ENCODE data around the gene TMEM175.

Gene TMEM175

DNA sequence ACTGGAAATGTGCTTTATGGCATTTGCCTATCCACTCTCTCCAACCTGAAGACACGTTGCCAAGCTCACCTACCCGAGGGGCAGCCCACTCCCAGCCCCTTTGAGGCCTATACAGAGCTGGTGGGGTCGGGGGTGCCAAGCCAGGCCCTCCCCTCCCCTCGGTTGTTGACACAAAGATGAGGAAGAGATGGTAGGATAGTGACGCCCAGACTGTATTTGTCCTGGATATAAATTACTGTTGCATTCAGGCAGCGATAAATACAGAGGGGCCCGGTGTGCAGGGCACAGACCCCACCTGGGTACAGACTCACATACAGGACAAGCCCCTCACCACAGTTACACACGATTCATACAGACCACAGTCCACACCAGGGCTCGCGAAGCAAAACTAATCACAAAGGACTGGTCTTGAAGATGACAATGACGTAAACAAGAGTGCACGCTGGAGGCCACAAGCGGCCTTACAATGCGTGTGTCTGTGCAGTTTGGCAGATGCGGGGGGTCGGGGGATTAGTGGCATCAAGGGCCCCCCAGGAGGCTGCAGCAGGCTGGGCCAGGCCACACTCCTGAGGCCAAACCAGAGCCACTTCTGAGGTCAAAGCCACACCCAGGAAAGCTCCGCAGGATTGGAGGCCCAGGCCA lies 26.6 kb downstream of the TMEM175 start:
- no peak for DNase-seq (ENCODE audit: low spot score)

DNA sequence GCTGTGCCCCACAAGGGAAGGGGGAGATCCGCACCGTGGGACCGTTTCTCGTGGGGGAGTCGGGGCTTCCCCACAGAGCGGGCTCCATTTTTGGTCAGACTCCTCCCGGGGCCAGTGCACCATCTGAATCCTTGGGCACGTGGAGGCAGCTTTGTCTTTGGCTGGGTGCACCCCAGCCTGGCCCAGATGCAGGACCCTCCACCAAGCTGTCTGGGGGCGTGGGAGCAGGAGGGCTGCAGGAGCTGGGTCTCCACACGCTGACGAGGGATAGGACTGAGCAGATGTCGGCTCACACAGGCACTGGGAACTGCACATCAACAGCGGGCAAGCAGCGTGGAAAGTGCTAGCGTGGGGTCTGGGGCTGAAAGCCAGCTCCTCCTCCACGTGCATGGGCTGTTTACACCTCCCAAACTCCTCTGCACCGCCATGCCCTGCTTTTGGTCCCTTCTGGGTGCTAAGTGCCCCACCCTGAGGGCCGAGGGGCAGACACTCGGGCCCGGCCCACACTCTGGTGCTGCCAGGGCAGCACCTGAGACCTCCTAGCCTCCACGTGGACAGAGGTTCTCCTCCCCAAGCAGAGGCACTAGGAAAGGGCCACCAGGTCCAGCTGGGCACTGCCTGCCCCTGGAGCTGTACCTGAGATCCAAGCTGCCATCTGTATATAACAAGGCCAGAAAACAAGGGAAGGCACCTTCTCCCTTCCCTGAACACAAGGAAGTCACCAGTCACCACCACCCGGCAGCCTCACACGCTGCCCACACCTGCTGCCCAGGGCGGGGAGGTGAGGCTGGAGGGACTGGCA lies 27.3 kb downstream of the TMEM175 start:
- no peak for DNase-seq (ENCODE audit: low spot score)

- DNase-seq (ENCODE audit: low spot score): no peak
These were observed 27.9 kb downstream of the TMEM175 start for GRCh38 chr4:960140-960635.

- DNase-seq (ENCODE audit: low spot score): no peak
These were observed 28.5 kb downstream of the TMEM175 start for GRCh38 chr4:960636-961350.

GRCh38 chr4:961351-962230 lies 29.3 kb downstream of the TMEM175 start:
- DNase-seq (ENCODE audit: low spot score): no peak

DNA sequence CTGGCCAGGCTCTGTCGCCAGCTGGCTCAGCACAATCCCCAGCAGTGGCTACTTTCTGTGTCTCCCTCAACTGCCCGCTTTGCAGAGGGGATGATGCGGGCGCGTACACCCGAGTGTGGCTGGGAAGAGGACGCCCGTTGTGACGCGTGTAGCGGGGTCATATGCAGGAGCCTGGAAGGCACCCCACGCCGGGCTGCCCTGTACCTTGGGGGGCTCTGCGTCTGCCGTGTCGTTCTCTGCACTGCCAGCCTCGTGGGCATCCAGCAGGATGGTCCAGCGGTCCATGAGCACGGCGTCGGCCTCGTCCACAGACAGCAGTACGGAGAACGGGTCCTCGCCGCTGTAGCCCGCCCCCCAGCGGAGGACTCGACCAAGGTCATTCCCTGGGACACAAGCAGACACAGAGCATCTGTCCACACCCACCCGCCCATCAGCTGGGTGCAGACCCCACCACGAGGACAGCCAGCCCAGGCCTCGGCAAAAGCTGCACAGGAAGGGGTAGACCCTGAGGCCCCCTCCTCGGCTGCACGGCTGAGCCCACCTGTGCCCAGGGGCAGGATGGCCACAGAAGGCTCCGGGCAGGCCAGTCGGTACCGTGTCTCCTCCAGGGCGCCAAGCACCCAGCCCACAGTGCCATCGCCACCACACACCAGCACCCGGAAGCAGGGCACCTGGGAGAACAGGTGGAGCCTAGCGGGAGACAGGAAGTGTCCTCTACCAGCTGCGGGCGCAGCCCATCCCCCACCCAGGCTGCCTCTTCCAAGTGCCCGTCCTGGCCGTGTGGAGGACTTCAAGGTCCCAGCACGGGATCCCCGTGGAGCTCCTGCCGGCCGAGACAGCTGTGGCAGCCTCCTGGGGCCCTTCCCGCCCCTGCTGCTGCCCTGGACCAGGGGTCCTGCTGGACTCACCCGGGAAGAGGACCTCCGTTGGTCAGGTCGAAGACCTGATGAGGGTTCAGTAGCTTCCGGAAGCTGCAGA lies 30.3 kb downstream of the TMEM175 start:
- DNase-seq (ENCODE audit: low spot score): no peak

DNA sequence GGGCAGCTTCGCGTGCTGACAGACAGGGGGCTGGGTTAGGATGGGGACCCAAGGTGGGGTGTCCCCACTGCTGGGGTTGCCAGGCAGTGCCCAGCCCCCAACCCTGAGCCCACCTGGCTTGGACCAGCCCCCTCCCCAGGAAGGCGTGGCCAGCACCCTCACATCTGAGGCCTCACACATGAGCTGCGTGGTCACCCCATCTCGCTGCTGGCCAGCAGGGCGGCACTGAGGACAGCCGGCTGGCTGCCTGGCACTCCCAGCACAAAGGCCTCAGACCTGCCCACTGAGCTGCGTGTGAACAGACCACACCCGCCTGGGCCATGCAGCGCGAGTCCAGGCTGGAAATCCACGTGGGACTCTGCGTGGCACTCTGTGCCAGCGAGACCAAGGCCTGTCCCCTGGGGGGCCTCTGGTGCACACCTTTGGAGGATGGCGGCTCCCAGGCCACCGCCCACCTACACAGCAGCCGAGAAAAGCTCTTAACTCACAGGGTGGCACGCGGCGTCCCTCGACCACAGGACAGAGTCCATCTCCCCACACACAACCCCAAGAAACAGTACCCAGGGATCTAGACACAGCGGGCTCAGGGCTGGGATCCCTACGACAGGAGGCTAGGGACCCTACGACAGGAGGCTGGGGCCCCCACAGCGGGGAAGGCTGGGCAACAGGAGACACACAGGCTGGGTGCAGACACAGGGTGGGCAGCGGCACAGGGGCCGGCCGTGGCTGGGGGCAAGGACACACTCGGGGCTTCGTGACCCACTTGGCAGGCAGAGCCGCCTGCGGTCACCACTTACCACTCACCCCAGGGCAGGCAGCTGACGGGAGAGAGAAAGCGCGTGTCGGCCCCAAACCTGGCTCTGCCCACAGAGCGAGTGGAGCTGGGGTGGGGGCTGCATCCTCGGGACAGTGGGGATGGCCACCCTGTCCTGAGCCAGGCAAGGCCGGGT lies 31.3 kb downstream of the TMEM175 start:
- no peak for DNase-seq (ENCODE audit: low spot score)

DNA sequence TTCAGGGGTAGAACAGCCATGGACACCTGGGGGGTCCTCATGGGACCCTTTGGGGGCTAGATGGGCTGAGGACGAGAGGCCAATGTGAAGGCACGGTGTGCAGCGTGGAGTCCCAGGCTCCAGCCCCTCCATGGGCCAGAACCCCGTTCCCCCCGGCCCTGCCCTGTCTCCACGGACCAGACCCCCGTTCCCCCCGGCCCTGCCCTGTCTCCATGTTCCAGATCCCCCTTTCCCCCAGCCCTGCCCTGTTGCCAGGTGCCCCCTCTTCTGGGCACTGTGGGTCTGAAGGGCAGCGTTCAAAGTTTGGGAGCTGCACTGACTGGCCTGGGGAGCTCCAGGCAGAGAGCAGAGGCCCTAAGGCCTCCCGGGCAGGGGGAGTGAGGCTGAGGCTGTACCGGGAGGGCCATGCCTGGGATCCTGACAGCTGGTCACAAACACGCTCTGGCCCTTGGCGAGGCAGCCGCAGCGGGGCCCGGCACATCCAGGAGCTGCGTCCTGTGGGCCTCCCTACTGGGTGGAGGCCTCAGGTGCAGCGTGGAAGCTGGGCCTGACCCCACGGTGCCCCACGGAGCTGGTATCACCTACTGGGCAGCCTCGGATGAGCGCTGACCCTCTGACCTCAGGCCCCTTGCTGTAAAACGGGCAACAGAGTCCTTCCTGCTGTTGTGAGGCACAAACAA lies 32.2 kb downstream of the TMEM175 start:
- no peak for DNase-seq (ENCODE audit: low spot score)

GRCh38 chr4:965048-965765 lies 32.9 kb downstream of the TMEM175 start:
- DNase-seq (ENCODE audit: low spot score): no peak

DNA sequence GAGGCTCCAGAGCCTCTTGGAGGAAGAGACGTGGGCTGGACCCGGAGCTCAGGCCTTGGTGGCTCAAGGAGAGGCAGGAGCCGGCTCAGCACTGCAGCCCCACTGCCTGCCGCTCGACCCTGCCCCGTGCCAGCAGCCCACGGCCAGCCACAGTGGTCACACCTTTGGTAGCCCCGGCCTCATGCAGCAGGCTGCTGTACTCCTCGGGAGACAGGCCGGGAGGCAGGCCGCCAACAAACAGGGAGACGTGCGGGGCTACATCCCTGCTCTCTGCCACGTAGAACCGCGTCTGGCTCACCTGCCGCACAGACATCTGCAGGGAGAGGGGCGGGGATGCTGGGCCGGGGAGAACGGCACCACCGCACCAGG lies 33.5 kb downstream of the TMEM175 start:
- DNase-seq (ENCODE audit: low spot score): no peak

GRCh38 chr4:966266-967112 lies 34.2 kb downstream of the TMEM175 start:
- no peak for DNase-seq (ENCODE audit: low spot score)

- no peak for DNase-seq (ENCODE audit: low spot score)
These were observed 35.1 kb downstream of the TMEM175 start for GRCh38 chr4:967113-968104.

DNA sequence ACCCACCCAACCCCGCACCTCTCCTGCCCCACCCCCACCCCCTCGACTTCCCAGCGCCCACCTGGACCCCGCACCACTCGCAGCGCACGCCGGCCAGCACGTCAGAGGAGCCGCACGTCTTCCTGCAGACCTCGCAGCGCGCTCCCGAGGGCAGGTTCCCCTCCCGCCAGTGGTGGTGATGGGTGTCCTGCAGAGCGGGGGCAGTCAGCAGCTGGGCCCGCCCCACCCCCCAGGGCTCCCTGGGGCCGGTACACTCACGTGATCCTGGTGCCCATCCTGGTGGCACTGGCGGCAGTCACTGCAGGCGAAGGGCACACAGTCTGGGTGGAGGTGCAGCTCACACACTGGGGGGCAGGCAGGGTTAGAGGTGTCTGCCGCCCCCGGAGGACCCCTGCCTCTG lies 36.0 kb downstream of the TMEM175 start:
- DNase-seq (ENCODE audit: low spot score): no peak

DNA sequence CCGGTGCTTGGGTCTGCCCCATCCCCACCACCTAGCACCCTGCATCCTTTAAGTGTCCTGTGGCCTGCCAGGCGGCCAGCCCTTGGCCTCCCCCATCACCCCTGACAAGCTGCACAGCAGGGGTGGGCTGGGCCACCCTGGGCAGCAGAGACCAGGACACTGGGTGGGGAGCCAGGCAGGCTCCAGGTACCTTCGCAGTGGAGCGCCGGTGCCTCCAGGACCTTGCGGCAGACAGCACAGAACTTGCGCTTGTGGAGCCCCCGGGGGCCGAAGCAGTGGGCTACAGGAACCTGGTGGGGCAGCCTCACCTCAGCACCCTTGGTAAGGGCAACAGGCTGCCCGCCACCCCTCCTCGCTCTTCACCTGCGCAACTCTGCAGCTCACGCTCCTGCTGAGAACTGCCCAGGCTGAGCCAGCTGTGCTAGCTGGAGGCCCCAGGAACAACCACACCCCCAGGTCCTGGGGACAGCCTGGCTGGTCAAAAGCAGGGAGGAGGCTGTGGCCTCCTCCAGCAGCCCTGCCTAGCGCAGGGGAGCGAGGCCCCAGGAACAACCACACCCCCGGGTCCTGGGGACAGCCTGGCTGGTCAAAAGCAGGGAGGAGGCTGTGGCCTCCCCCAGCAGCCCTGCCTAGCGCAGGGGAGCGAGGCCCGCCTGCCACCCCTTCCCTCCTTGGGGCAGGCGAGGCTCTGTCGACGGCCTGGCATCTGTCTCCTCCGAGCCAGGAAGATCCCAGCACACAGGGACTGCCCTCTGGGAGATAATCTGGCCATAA lies 36.5 kb downstream of the TMEM175 start:
- DNase-seq (ENCODE audit: low spot score): no peak

GRCh38 chr4:970046-970745 lies 37.9 kb downstream of the TMEM175 start:
- DNase-seq (ENCODE audit: low spot score): no peak
